ENCODE measurements around the gene NDRG2. TPM values are rescaled to one million over a fixed set of nuclear protein-coding genes. Genes with fewer than 3 reads are reported as not detected.

NDRG2 gene
- total and polyA plus RNA-seq, 11 donors = 187 to 661 (median 314) TPM

- no peak for DNase-seq
- H3K27ac ChIP-seq = no peak overlapping the region
- no peak overlapping the region for H3K4me3 ChIP-seq
- no peak for TF ChIP-seq POLR2A (IDR thresholded peaks at IDR 0.05)
- no peaks in the 10 kb centered on the region for H3K27me3 ChIP-seq
- peaks cover 4 to 40% (median 21%) of the 10 kb centered on the region in 12 donors for H3K4me1 ChIP-seq
- intact Hi-C loops (cut with DNase I) = loop anchor here in 5 of 10 donors (5.0 to 10.0 kb wide), 3 partner anchors 180 to 353 kb away; no protein-coding TSS in a partner anchor
- no peak for ATAC-seq
- WGBS, 4 donors = 43 to 84% (median 64%) methylated on average over 2 of the region's 2 CpGs
- H3K9me3 ChIP-seq = no peaks in the 10 kb centered on the region
- no peaks in the 10 kb centered on the region for H3K36me3 ChIP-seq
Observed at GRCh38 chr14:21047378-21047781, 22.5 kb upstream of the NDRG2 start.

GRCh38 chr14:21043974-21044618, 19.2 kb upstream of the NDRG2 start:
- ATAC-seq (peak in 3 of 4 donors; percentile 25 to 49 (median 38)), DNase-seq (peak in 2 of 5 donors; percentile 47 to 54)
- WGBS, 4 donors = 28 to 42% (median 31%) methylated on average over 6 of the region's 6 CpGs
- Histone ChIP-seq H3K9me3 (no peaks in the 10 kb centered on the region), H3K4me1 (peaks cover 5 to 52% (median 30%) of the 10 kb centered on the region in 12 donors), H3K27me3 (no peaks in the 10 kb centered on the region), H3K27ac (peak overlapping the region in 9 of 12 donors; percentile 7 to 62 (median 38)), H3K4me3 (no peak overlapping the region), H3K36me3 (no peaks in the 10 kb centered on the region)
- no peak for TF ChIP-seq CTCF (IDR thresholded peaks at IDR 0.05)
- intact Hi-C loops (cut with DNase I) = loop anchor here in 5 of 10 donors (5.0 to 10.0 kb wide), 5 partner anchors 37 to 362 kb away; partner anchors contain the start of gene RNASE4 (in 1 of the 5)

GRCh38 chr14:21043387-21043973, 18.6 kb upstream of the NDRG2 start:
- Histone ChIP-seq H3K27me3 (no peaks in the 10 kb centered on the region), H3K36me3 (no peaks in the 10 kb centered on the region), H3K27ac (peak overlapping the region in 9 of 12 donors; percentile 7 to 62 (median 38)), H3K4me3 (no peak overlapping the region), H3K4me1 (peaks cover 5 to 55% (median 31%) of the 10 kb centered on the region in 12 donors), H3K9me3 (no peaks in the 10 kb centered on the region)
- intact Hi-C loops (cut with DNase I) = loop anchor here in 5 of 10 donors (5.0 to 10.0 kb wide), 5 partner anchors 36 to 361 kb away; partner anchors contain the start of gene RNASE4 (in 1 of the 5)
- TF ChIP-seq POLR2A (IDR thresholded peaks at IDR 0.05) (no peak), CTCF (IDR thresholded peaks at IDR 0.05) (no peak)
- DNase-seq = no peak
- ATAC-seq = no peak
- 22 to 45% (median 28%) methylated on average over 2 of the region's 2 CpGs for WGBS, 4 donors

- 42 to 52% (median 45%) methylated on average over 8 of the region's 8 CpGs for WGBS, 4 donors
- intact Hi-C loops (cut with DNase I) = loop anchor here in 5 of 10 donors (5.0 to 10.0 kb wide), 5 partner anchors 36 to 361 kb away; partner anchors contain the start of gene RNASE4 (in 1 of the 5)
- TF ChIP-seq CTCF (IDR thresholded peaks at IDR 0.05) (no peak), POLR2A (IDR thresholded peaks at IDR 0.05) (no peak)
- DNase-seq (peak in 1 of 5 donors; percentile 42), ATAC-seq (peak in 1 of 4 donors; percentile 18)
- H3K9me3 ChIP-seq = no peaks in the 10 kb centered on the region
- no peak overlapping the region for H3K4me3 ChIP-seq
- no peaks in the 10 kb centered on the region for H3K36me3 ChIP-seq
- H3K27ac ChIP-seq = peak overlapping the region in 2 of 12 donors; percentile 15 to 35
- no peaks in the 10 kb centered on the region for H3K27me3 ChIP-seq
- H3K4me1 ChIP-seq = peaks cover 5 to 60% (median 36%) of the 10 kb centered on the region in 12 donors
Observed at GRCh38 chr14:21042918-21043317, 18.1 kb upstream of the NDRG2 start.
